DOHH2 (cell line): ENCODE data around the gene TTLL9.

Source experiments
- H3F3A ChIP-seq: fragments of 200-600 bp; sonication (generic), shearing (Covaris generic); 2 replicates; pipeline ENCODE4 v1.6.0; 2016; ENCODE audit warnings: antibody characterized with exemption, mild to moderate bottlenecking; ENCODE audit not compliant: control insufficient read depth, insufficient read depth
- H3K27ac ChIP-seq: fragments of 200-600 bp; sonication (generic); 2 replicates; pipeline ENCODE4 v1.5.1; 2014; ENCODE audit warnings: low read depth, mild to moderate bottlenecking, low read length, moderate library complexity
- H3K27me3 ChIP-seq: fragments of 200-600 bp; sonication (generic); 2 replicates; pipeline ENCODE4 v1.6.1; 2014; ENCODE audit warnings: mild to moderate bottlenecking, low read length, mixed read lengths; ENCODE audit not compliant: control insufficient read depth
- H3K36me3 ChIP-seq: fragments of 200-600 bp; sonication (generic); 2 replicates; pipeline ENCODE4 v1.6.1; 2014; ENCODE audit warnings: mild to moderate bottlenecking, low read length, moderate library complexity, mixed read lengths; ENCODE audit not compliant: control insufficient read depth
- H3K4me1 ChIP-seq: fragments of 200-600 bp; sonication (generic); 2 replicates; pipeline ENCODE4 v1.6.1; 2014; ENCODE audit warnings: mild to moderate bottlenecking, low read length, mixed read lengths; ENCODE audit not compliant: control insufficient read depth
- H3K4me2 ChIP-seq: fragments of 200-600 bp; sonication (generic); 2 replicates; pipeline ENCODE4 v1.6.0; 2014; ENCODE audit warnings: mild to moderate bottlenecking, low read length, moderate library complexity
- H3K4me3 ChIP-seq: fragments of 200-600 bp; sonication (generic); 2 replicates; pipeline ENCODE4 v1.5.1; 2014; ENCODE audit warnings: mild to moderate bottlenecking, low read length, mixed read lengths
- H3K79me2 ChIP-seq: fragments of 200-600 bp; sonication (generic); 2 replicates; pipeline ENCODE4 v1.6.1; 2014; ENCODE audit warnings: mild to moderate bottlenecking, low read length, mixed read lengths; ENCODE audit not compliant: control insufficient read depth
- H3K9me2 ChIP-seq: fragments of 200-600 bp; sonication (generic); replicated peaks from 2 replicates; pipeline ENCODE4 v1.6.1; 2014; ENCODE audit warnings: mild to moderate bottlenecking, low read length, mixed read lengths; ENCODE audit not compliant: control insufficient read depth
- H3K9me3 ChIP-seq: fragments of 200-600 bp; sonication (generic); 2 replicates; pipeline ENCODE4 v1.6.1; 2014; ENCODE audit warnings: antibody characterized with exemption, low read length, mixed read lengths; ENCODE audit not compliant: control insufficient read depth, insufficient read depth
- H4K20me1 ChIP-seq: fragments of 200-600 bp; sonication (generic); 2 replicates; pipeline ENCODE4 v1.6.0; 2014; ENCODE audit warnings: low read depth, mild to moderate bottlenecking, antibody characterized with exemption, low read length, moderate library complexity; ENCODE audit not compliant: control insufficient read depth, insufficient read depth
- CTCF ChIP-seq: fragments of 200-600 bp; sonication (generic); IDR thresholded peaks from one replicate; pipeline ENCODE4 v1.5.1; 2014; ENCODE audit warnings: antibody characterized with exemption, mild to moderate bottlenecking, low read depth, low read length; ENCODE audit not compliant: poor library complexity, severe bottlenecking
- EZH2phosphoT487 ChIP-seq: fragments of 200-600 bp; sonication (generic); IDR thresholded peaks from 2 replicates; pipeline ENCODE4 v1.6.1; 2017; ENCODE audit warnings: borderline replicate concordance, mild to moderate bottlenecking, antibody characterized with exemption, low read length, moderate library complexity, mixed read lengths

Gene TTLL9

DNA sequence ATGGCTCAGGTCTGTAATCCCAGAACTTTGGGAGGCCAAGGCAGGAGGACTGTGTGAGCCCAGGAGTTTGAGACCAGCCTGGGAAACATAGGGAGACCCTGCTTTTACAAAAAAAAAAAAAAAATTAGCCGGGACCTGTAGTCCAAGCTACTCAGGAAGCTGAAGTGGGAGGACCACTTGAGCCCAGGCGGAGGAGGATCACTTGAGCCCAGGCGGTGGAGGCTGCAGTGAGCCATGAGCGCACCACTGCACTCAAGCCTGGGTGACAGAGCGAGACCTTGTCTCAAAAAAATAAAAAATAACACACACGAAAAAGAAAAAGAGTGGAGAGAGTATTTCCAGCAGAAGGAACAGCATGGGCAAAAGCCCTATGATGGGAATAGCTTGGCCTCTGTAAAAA is 2.0 kb downstream of the TTLL9 start:
- TF ChIP-seq EZH2phosphoT487 (no peak), CTCF (no peak)
- no peaks in the 10 kb centered on the region for H3K79me2 ChIP-seq
- no peaks in the 10 kb centered on the region for H3K36me3 ChIP-seq
- no peaks in the 10 kb centered on the region for H3K9me3 ChIP-seq
- no peaks in the 10 kb centered on the region for H3K9me2 ChIP-seq
- no peak overlapping the region for H3K4me3 ChIP-seq
- H3K4me2 ChIP-seq: no peak overlapping the region
- H3K4me1 ChIP-seq: peaks cover 28% of the 10 kb centered on the region
- H3K27me3 ChIP-seq: peaks cover 50% of the 10 kb centered on the region
- no peaks in the 10 kb centered on the region; the same call in 1 of the 2 replicates for H3F3A ChIP-seq
- H3K27ac ChIP-seq: no peak overlapping the region
- H4K20me1 ChIP-seq: no peaks in the 10 kb centered on the region

DNA sequence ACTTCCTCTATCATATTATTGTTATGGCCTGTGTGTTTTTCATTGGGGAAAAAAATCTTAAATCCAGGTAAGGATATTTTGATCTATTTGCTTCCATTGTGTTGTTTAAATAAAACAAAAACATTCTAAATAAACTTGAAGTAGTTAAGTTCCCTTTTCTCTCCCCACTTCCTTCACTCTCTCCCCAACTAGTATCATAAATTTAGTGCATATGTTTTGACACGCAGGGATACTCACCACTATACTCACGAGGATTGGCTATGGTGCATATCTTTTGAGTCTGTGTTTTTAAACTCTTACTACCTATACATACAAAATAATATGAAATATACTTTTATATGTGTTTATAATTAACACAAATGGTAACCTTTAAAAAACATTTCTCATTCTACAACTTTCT is 5.2 kb downstream of the TTLL9 start:
- Histone ChIP-seq H3K9me3 (no peaks in the 10 kb centered on the region), H3K4me2 (no peak overlapping the region), H3K4me1 (peaks cover 19% of the 10 kb centered on the region), H3K4me3 (no peak overlapping the region), H4K20me1 (no peaks in the 10 kb centered on the region), H3K79me2 (no peaks in the 10 kb centered on the region), H3F3A (no peaks in the 10 kb centered on the region; the same call in 1 of the 2 replicates), H3K9me2 (no peaks in the 10 kb centered on the region), H3K27me3 (peaks cover 40% of the 10 kb centered on the region), H3K36me3 (no peaks in the 10 kb centered on the region), H3K27ac (no peak overlapping the region)
- TF ChIP-seq CTCF (no peak), EZH2phosphoT487 (no peak)

- H3K9me3 ChIP-seq: no peaks in the 10 kb centered on the region
- H4K20me1 ChIP-seq: no peaks in the 10 kb centered on the region
- H3K27ac ChIP-seq: no peak overlapping the region
- no peak overlapping the region for H3K4me2 ChIP-seq
- H3K27me3 ChIP-seq: peaks cover 27% of the 10 kb centered on the region
- H3K4me1 ChIP-seq: peaks cover 13% of the 10 kb centered on the region
- H3F3A ChIP-seq: 0 out of 2 replicates have a peak, but pooled peaks cover 4% of the 10 kb centered on the region
- no peaks in the 10 kb centered on the region for H3K9me2 ChIP-seq
- H3K4me3 ChIP-seq: no peak overlapping the region
- TF ChIP-seq CTCF: no peak
- TF ChIP-seq EZH2phosphoT487: no peak
- no peaks in the 10 kb centered on the region for H3K36me3 ChIP-seq
- no peaks in the 10 kb centered on the region for H3K79me2 ChIP-seq
Measured at GRCh38 chr20:31877684-31878083, 7.2 kb downstream of the TTLL9 start.
